Neural crest cell (in vitro differentiated cells): Measurements from ENCODE around the gene PNCK. TPM values are rescaled to one million over a fixed set of nuclear protein-coding genes. Genes with fewer than 3 reads are reported as not detected.

Experiments used
- DNase-seq: peaks from one replicate; pipeline ENCODE4 v3.0.0; 2021; ENCODE audit warnings: low read depth, mixed read lengths, low spot score
- H3K27ac Mint-ChIP-seq: one replicate; pipeline ENCODE4 v1.8.0; 2021; ENCODE audit warnings: mild to moderate bottlenecking, mixed read lengths; ENCODE audit not compliant: unreplicated experiment
- H3K27me3 Mint-ChIP-seq: 2 replicates; pipeline ENCODE4 v1.8.0; 2021; ENCODE audit warnings: low read depth, mild to moderate bottlenecking, mixed read lengths
- H3K36me3 Mint-ChIP-seq: 2 replicates; pipeline ENCODE4 v1.8.0; 2021; ENCODE audit warnings: low read depth, mild to moderate bottlenecking, mixed read lengths
- H3K4me1 Mint-ChIP-seq: 2 replicates; pipeline ENCODE4 v1.8.0; 2021; ENCODE audit warnings: mixed read lengths
- H3K4me3 Mint-ChIP-seq: one replicate; pipeline ENCODE4 v1.8.0; 2021; ENCODE audit warnings: mild to moderate bottlenecking, mixed read lengths
- H3K9me3 Mint-ChIP-seq: 2 replicates; pipeline ENCODE4 v1.8.0; 2021; ENCODE audit warnings: mixed read lengths
- CTCF ChIP-seq: fragments of 200-600 bp; sonication (generic); conservative IDR thresholded peaks from 2 replicates; pipeline ENCODE4 v1.5.0; 2021; ENCODE audit warnings: antibody characterized with exemption, mild to moderate bottlenecking
- total RNA-seq: library from RNA; stranded (reverse); gene quantifications from 2 replicates; pipeline ENCODE4 v1.2.1, GENCODE V29; 2021

Gene PNCK
- total RNA-seq, 1 donor from 2014 or later = 9.4 TPM

- H3K9me3 Mint-ChIP-seq = no peaks in the 10 kb centered on the region
- DNase-seq = no peak
- no peak for TF ChIP-seq CTCF
- H3K36me3 Mint-ChIP-seq = no peaks in the 10 kb centered on the region
- no peaks in the 10 kb centered on the region for H3K4me1 Mint-ChIP-seq
- no peaks in the 10 kb centered on the region for H3K27me3 Mint-ChIP-seq
- H3K4me3 Mint-ChIP-seq = no peak overlapping the region
- no peak overlapping the region for H3K27ac Mint-ChIP-seq
These were observed 49.2 kb downstream of the PNCK start for GRCh38 chrX:153624196-153625091.

DNA sequence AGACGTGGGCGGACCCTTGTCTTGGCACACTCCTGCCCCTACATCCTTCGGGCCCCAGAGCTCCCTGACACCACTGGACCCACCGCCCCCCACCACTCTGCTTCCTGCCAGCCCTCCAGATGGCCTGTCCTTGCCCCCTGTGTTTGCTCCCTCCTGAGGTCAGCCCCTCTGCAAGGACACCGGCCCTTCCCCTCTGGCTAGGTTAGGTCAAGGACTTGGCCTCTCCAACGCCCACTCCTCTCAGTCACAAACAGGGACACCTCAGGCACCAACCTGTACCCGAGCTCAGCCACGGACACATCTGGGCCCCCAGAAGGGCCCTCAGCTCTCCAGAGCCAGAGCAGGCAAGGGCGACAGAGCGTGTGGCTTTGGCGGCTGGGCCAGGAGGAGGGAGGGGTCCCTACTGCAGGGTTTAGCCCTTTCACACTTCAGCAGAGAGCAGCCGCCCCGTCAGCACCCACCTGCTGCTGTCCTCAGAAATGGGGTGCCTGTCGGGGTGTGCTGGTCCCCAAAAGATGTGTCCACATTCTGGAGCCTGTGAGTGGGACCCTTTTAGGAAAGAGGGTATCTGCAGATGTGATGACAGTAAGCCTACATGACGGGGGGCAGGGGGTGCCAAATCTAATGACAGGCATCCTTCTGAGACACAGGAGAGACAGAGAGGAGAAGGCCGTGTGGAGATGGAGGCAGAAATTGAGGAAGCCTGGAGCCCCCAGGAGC is 50.1 kb downstream of the PNCK start:
- H3K36me3 Mint-ChIP-seq = no peaks in the 10 kb centered on the region
- no peaks in the 10 kb centered on the region for H3K9me3 Mint-ChIP-seq
- no peaks in the 10 kb centered on the region for H3K4me1 Mint-ChIP-seq
- no peak for DNase-seq
- no peak overlapping the region for H3K27ac Mint-ChIP-seq
- H3K27me3 Mint-ChIP-seq = peaks cover 4% of the 10 kb centered on the region
- no peak for TF ChIP-seq CTCF
- no peak overlapping the region for H3K4me3 Mint-ChIP-seq

DNA sequence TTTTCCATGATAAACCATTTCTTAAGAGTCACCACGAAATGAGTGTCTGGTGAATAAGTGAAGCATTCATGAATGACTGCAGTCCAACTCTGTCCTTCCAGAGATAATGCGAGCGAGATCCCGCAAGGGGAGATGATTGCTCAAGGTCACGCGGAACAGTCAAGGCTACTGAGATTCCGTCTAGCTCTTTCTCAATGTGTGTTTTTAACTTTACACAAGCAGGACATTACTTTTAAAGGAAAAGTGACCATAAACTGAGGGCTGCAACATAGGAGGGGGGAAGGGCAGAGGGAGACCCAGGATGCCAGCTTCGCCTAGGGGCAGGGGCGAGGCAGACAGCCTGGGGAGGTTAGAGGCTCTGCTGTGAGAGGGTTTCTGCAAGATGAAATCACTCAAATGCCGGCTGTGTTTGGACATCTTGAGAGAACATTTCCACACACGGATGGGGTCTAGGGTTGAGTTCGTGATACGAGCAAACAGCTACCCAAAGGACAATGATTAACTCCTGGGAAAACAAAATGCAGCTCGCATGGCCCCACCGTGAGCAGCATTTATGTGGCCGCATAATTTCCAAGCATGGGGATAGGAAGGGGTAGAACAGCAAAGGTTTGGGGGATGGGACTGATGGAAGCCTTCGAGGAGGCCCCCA is 50.8 kb downstream of the PNCK start:
- H3K27me3 Mint-ChIP-seq = peaks cover 11% of the 10 kb centered on the region

DNA sequence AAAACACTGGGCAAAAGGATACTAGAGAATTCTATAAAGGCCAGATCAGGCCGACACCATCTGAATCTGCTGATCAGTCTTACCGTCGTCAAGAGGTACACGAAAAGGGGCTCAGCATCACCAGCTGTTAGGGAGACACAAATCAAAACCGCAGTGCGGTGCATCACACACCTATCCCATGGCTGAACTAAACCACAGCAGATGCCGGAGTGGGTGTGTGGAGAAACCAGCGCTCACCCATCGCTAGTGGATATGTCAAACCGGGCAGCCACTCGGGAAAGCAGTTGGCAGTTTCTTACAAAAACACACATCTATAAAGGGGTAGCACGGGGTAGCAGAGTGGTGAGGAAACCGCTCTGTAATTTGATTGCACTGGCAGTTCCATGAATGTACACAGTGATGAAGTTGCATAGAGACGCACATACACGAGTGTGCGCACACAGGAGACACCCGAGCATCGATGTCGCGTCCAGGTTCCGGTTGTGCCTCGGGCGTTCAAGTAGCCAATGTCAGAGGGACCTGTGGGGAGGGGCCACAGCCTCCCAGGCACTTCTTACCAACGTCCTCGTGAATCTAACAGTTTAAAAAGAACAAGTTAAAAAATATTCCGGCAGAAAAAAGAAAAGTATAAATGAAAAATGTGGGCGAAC is 51.5 kb downstream of the PNCK start:
- Mint-ChIP-seq H3K9me3 (no peaks in the 10 kb centered on the region), H3K4me3 (no peak overlapping the region), H3K27ac (no peak overlapping the region), H3K4me1 (no peaks in the 10 kb centered on the region), H3K27me3 (peaks cover 18% of the 10 kb centered on the region), H3K36me3 (no peaks in the 10 kb centered on the region)
- DNase-seq = no peak
- no peak for TF ChIP-seq CTCF

More for the DNA sequence above, 50.8 kb downstream of the PNCK start:
- DNase-seq = no peak
- TF ChIP-seq CTCF = no peak
- Mint-ChIP-seq H3K9me3 (no peaks in the 10 kb centered on the region), H3K27ac (no peak overlapping the region), H3K4me3 (no peak overlapping the region), H3K36me3 (no peaks in the 10 kb centered on the region), H3K4me1 (no peaks in the 10 kb centered on the region)

- Mint-ChIP-seq H3K9me3 (no peaks in the 10 kb centered on the region), H3K27ac (no peak overlapping the region), H3K4me3 (no peak overlapping the region), H3K4me1 (no peaks in the 10 kb centered on the region), H3K27me3 (peaks cover 32% of the 10 kb centered on the region), H3K36me3 (no peaks in the 10 kb centered on the region)
- no peak for TF ChIP-seq CTCF
- no peak for DNase-seq
These were observed 53.0 kb downstream of the PNCK start for GRCh38 chrX:153620576-153620975.
